HTR-8/SVneo (cell line): Measurements from ENCODE around the gene KDELR3.

Source experiments
- DNase-seq: peaks from one replicate; pipeline ENCODE4 v3.0.0; 2011; ENCODE audit warnings: low spot score, mixed read lengths; ENCODE audit not compliant: insufficient read length
- FAIRE-seq: peaks from 2 replicates; lab custom pipeline; 2011; peaks lifted over from hg19 to GRCh38; lab: Jason Lieb, UNC

KDELR3 gene

GRCh38 chr22:38436629-38437395, 31.1 kb upstream of the KDELR3 start:
- FAIRE-seq: no peak

GRCh38 chr22:38437416-38437815, 30.5 kb upstream of the KDELR3 start:
- no peak for DNase-seq
- no peak for FAIRE-seq

More at GRCh38 chr22:38436629-38437395, 31.1 kb upstream of the KDELR3 start:
- DNase-seq: no peak

GRCh38 chr22:38440747-38441350, 27.0 kb upstream of the KDELR3 start:
- no peak for DNase-seq
- FAIRE-seq: no peak

- DNase-seq: no peak
- no peak for FAIRE-seq
Observed at GRCh38 chr22:38441620-38442287, 26.1 kb upstream of the KDELR3 start.

- FAIRE-seq: no peak
Observed at GRCh38 chr22:38442967-38443627, 24.8 kb upstream of the KDELR3 start.

GRCh38 chr22:38443628-38444521, 24.0 kb upstream of the KDELR3 start:
- FAIRE-seq: no peak
- DNase-seq: no peak

More at GRCh38 chr22:38442967-38443627, 24.8 kb upstream of the KDELR3 start:
- DNase-seq: no peak

- no peak for DNase-seq
- no peak for FAIRE-seq
Observed at GRCh38 chr22:38444783-38445182, 23.1 kb upstream of the KDELR3 start.

GRCh38 chr22:38446018-38446601, 21.8 kb upstream of the KDELR3 start:
- DNase-seq: no peak
- no peak for FAIRE-seq

GRCh38 chr22:38448945-38449745, 18.8 kb upstream of the KDELR3 start:
- FAIRE-seq: no peak
- DNase-seq: no peak

GRCh38 chr22:38449776-38450175, 18.1 kb upstream of the KDELR3 start:
- no peak for FAIRE-seq
- DNase-seq: no peak

GRCh38 chr22:38450234-38450797, 17.6 kb upstream of the KDELR3 start:
- FAIRE-seq (no peak), DNase-seq (no peak)

GRCh38 chr22:38451404-38451803, 16.5 kb upstream of the KDELR3 start:
- no peak for DNase-seq
- no peak for FAIRE-seq

- DNase-seq (no peak), FAIRE-seq (no peak)
Observed at GRCh38 chr22:38451864-38452263, 16.0 kb upstream of the KDELR3 start.

GRCh38 chr22:38452373-38453065, 15.4 kb upstream of the KDELR3 start:
- DNase-seq (no peak), FAIRE-seq (no peak)

GRCh38 chr22:38453066-38453672, 14.7 kb upstream of the KDELR3 start:
- no peak for FAIRE-seq
- DNase-seq: no peak

- FAIRE-seq (no peak), DNase-seq (no peak)
Observed at GRCh38 chr22:38453996-38454352, 13.9 kb upstream of the KDELR3 start.

GRCh38 chr22:38454353-38455075, 13.4 kb upstream of the KDELR3 start:
- FAIRE-seq (no peak), DNase-seq (no peak)
